Epithelial cell of esophagus (primary cell): Measurements from ENCODE around the gene SCAMP2.

Experiments
- DNase-seq: peaks from one replicate; pipeline ENCODE4 v3.0.0; 2010; ENCODE audit warnings: low read depth
- H3K4me3 ChIP-seq: 2 replicates; pipeline ENCODE4 v1.5.1; 2011; ENCODE audit warnings: mild to moderate bottlenecking, low read length, control low read depth
- CTCF ChIP-seq: IDR thresholded peaks from 2 replicates; pipeline ENCODE4 v1.5.1; 2011; ENCODE audit warnings: low read depth, mild to moderate bottlenecking, low read length, control low read depth, inconsistent platforms; ENCODE audit not compliant: insufficient read depth; ENCODE audit errors: missing control alignments

Gene SCAMP2

GRCh38 chr15:74815121-74815934 is 57.8 kb downstream of the SCAMP2 start:
- TF ChIP-seq CTCF = no peak
- peak; percentile 34 for DNase-seq
- no peak overlapping the region for H3K4me3 ChIP-seq

DNA sequence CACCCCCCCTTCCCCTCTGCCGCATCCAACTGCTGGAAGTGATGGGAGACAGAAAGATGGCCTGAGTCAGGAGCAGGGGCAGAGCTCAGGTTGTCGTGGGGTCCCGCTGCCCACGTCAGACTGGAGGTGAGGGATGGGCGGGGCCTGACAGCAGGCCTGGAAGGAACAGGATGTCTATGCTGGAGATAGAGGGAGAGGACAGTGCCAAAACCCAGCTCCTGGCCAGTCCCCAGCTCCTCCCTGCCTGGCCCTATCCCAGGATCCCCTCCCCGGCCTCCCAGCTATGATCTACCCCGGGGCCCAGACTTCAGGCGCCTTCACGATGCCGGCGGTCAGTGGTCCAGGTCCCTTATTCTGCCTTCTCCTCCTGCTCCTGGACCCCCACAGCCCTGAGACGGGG is 60.6 kb downstream of the SCAMP2 start, which contains the start of gene LMAN1L:
TSS of gene LMAN1L (plus strand) at position 303 of the 400 bp plus-strand sequence. CDS start at position 323, 20 bp downstream.
- H3K4me3 ChIP-seq = no peak within 1 kb of the TSS
- no peak for TF ChIP-seq CTCF
- no peak for DNase-seq

- no peak for TF ChIP-seq CTCF
- DNase-seq = no peak
- no peak overlapping the region for H3K4me3 ChIP-seq
These were observed 63.2 kb downstream of the SCAMP2 start for GRCh38 chr15:74809956-74810355.

DNA sequence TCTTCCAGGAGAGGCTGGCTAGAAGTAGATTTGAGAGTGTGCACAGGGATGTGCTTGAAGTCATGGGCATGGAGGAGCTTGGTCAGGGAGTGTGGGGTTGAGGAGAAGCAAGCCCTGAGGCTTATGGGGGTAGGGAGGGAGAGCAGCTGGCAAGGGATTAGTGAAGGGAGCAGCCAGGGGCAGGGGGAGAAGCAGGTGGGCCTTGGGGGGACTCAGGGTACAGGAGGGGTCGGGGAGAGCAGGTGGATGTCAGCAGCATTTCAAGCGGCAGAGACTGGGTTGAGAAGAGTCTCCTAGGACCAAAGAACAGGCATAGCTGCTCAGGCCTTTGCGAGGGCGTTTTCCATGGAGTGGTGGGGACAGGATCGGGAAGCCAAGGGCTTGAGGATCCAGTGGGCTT is 63.9 kb downstream of the SCAMP2 start:
- no peak for TF ChIP-seq CTCF
- DNase-seq = no peak
- no peak overlapping the region for H3K4me3 ChIP-seq

DNA sequence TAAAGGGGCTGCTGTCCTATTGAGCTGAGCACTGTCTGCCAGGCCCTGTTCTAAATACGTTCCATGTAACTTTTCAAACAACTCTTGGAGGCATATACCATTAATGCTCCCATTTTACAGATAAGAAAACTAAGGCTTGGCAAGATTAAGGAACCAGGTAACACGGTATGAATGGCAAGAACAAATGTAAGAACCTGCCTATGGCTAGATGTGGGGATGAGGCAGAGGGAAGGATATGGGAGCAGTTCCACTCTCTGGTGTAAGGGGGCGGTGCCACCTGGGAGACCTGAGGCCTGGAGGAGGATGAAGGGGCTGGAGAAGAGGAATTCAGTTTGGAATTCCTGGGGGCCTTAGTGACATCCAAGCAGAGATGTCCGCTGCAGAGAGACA is 64.3 kb downstream of the SCAMP2 start:
- no peak for DNase-seq
- no peak for TF ChIP-seq CTCF
- no peak overlapping the region for H3K4me3 ChIP-seq

GRCh38 chr15:74808078-74808839 is 64.9 kb downstream of the SCAMP2 start:
- peak; percentile 48 for DNase-seq
- H3K4me3 ChIP-seq = no peak overlapping the region
- TF ChIP-seq CTCF = no peak
